GDM1 (cell line): ENCODE results near the gene MRPL54.

Source experiments
- DNase-seq: peaks from one replicate; lab custom pipeline; 2025; lab: John Stamatoyannopoulos, UW

MRPL54 gene

DNA sequence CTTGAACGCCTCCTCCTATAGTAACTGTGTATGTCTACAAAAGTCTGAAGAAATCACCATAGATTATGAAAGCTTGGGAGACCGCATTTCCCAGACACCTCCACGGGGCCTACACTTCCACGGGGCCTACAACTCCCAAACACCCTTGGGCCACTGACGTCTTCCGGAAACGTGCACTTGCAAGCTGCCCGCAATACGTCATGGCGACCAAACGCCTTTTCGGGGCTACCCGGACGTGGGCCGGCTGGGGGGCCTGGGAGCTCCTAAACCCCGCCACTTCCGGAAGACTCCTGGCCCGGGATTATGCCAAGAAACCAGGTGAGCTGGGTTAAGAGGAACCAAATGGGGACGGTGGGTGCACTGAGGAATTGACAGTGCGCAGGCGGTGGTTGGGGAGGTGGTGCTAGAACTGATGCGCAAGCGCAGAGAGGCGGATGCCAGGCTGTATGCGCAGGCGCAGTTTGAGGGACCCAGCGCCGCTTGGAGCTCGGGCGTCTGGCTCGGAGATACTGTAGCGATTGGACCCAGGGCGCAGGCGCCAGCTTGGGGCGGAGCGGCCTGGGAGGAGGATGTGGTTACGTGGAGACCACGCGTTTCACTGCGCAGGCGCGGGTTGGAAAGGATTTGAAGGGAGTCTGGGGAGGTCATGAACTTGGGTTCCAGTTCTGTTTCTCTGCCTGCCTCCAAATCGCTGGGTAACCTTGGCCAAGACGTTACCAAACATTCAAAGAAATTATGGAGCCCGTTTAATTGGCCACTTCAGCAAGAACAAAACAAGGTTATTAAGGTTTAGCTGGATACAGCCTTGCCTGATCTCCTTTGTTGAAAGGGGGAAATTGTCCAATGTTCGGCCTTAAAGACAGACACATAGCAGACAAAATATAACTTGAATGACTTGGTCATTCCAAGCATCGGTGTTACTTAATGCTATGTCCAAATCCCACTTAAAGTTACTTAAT lies at the start of gene MRPL54:
Gene MRPL54 (plus strand): TSS at position 182 of the 959 bp plus-strand sequence. CDS start 19 bp downstream, at position 201.
- DNase-seq: peak; percentile 99

DNA sequence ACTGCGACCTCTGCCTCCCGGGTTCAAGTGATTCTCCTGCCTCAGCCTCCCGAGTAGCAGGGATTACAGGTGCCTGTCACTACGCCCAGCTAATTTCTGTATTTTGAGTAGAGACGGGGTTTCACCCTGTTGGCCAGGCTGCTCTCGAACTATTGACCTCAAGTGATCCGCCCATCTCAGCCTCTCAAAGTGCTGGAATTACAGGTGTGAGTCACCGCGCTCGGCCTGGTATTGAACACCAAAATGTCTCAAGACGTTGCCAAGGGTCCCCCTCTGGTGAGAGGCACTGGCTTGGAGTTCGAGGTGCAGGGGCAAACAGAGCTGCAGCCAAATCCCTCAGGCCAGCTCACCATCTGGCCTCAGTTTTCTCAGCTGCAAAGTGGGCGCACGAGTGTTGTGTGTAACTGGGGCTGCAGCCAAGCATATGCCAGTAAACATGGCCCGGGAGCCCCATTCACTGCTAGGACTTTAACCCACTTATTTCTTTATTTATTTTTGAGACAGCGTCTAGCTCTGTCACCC lies 46.3 kb upstream of the MRPL54 start:
- no peak for DNase-seq

DNA sequence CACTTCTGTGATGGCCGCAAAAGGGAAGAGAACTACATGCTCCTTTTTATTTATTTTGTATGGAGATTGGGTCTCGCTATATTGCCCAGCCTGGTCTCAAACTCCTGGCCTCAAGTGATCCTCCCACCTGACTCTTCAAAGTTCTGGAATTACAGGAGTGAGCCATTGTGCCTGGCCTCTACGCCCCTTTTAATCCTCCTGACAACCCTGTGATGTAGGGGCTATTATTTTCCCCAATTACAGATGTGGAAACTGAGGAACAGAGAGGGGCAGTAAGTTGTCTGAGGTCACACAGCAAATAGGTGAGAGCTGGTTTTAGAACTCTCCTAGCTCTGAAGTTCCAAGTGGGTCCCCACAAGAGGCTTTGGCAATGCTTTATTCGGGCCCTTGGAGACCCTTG lies 42.6 kb upstream of the MRPL54 start:
- no peak for DNase-seq

DNA sequence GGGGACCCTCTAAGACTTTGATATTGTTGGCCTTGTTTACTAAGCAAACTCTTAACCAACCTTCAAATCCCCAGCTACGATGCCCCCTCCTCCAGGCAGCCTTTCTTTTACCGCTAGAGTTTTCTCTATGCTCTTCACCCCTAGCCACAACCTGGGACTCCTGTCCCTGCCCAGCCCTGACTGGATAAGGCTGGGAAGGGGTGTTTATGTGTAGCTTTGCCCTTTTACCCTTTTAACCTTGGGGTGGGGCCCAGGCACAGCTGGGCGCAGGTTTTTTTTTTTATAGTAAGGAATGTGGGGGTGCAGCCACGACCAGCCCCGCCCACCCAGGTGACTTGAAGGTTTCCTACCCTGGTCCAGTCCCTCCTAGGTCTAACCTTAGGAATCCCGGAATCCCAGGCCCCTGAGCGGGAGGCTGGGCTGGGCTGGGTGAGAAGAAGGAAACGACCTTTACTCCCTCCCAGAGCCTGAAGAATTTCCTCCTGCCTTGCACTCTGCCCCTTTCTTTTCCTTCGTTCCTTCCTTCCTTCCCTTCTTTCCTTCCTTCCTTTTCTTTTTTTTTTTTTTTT lies 42.0 kb upstream of the MRPL54 start:
- no peak for DNase-seq

DNA sequence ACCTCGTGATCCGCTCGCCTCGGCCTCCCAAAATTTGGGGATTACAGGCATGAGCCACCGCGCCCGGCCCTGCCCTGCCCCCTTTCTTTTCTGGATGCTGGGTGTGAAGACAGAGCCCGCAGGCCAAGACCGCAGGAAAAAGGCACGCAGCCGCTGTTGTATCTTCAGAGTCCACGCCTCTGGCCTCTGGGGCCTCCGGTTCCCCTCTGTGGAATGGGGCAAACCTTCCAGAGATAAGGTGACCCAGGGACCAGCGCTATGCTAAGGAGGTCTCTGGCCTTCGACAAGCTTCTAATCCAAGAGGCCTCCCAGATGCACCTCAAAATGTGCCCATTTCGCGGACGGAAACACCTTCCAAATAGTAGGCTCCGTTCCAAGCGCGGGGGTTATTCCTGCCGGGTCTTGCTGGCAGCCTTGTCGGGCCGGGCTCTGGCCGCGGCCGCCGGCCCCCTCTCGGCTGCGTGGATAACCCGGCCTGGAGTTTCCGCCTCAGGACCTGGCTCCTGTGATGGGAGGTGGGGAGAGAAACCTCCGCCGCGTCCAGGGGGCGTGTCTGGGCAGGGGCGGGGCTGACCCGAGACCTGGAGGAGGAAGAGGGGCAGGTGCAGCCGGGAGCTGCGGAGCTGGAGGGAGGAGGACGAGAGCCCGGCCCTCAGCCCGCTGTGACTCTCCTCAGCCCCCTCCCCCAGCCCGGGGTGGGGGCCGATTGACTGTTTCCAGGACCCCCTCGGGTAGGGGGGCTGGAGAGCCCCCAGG lies 41.2 kb upstream of the MRPL54 start:
- peak; percentile 83 for DNase-seq

DNA sequence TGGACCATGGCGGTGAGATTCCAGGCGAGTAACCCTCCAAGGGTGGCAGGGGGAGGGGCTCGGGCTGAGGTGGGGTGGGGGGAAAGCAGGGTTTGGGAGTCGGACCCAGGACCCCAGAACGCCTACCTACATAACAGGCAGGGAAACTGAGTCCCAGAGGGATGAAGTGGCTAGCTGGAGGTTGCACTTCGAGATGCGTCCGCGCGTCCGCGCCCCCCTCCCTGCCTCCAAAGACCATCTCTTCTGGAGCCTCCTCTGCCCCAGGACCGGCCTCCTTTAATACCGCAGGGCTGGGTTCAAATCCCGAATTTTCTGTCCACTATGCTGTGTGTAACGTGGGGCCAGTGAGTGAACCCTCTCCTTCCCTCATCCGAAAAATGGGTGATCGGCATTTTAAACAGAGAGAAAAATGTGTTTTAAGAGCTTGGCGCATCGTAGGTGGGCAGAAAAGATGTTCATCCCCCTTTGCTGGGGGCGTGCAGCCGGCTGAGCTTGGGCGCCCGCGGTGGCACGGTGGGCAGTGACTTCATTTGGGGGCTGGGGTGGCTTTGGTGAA lies 40.5 kb upstream of the MRPL54 start:
- no peak for DNase-seq

DNA sequence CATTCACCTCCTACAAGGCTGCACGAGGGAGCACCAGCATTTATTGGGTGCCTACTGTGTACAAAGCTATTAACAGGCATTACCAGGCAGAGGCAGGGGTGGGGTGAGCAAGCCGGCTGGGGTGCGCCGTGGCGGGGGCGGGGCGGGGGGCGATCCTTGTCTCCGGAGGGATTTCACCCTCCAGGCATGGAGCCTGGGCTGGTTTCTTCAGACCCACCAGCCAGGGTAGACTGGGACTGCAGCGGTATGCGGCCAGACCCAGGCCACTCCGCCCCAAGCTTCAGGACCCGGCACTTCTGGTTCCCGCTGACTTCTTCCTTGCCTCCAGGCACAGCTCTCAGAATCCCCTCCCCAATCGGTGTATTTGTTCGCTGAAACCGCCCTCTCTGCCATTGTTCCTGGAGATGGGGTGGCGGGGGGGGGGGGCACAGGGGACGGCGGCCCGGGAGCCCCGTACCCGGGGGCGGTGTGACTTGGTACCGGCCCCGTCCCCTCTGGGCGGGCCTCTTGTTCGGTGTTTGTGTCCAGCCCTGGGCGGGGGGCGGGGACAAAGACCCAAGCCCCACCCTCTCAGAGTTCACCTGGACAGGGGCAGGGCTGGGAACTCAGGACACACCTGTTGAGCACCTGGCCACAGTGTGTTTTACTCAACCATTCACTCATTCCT lies 39.9 kb upstream of the MRPL54 start:
- no peak for DNase-seq

DNA sequence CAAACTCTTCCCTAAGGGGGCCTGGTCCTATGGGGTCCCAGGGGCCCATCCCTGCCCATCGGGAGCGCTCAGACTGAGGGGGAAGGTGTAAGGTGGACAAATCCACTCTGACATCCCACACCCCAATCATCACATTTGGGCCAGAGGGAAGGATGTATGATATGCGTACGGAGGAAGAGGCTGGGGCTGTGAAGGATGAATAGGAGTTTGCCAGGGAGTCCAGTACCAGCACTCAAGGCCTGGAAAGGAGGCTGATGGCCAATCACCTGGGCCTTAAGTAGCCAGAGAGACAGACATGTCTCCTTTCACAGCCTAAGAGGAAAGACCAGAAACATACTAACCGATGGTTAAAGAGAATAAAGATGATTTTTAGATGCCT lies 39.4 kb upstream of the MRPL54 start:
- no peak for DNase-seq

DNA sequence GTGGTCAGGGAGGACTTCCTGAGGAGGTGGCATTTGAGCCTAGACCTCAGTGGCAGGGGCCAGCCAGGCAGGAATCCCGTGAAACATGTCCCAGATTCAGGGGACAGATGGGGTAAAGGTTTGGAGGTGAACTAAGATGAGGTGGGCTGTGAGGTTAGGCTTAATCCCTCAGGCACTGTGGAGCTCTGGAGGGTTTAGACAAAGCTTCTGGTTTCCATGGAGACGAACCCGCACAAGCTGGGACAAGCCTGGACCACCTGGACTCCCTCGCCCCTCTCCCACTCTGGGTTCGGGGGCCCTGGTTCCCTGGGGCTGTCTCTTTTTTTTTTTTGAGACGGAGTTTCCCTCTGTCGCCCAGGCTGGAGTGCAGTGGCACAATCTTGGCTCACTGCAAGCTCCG lies 38.6 kb upstream of the MRPL54 start:
- DNase-seq: no peak

DNA sequence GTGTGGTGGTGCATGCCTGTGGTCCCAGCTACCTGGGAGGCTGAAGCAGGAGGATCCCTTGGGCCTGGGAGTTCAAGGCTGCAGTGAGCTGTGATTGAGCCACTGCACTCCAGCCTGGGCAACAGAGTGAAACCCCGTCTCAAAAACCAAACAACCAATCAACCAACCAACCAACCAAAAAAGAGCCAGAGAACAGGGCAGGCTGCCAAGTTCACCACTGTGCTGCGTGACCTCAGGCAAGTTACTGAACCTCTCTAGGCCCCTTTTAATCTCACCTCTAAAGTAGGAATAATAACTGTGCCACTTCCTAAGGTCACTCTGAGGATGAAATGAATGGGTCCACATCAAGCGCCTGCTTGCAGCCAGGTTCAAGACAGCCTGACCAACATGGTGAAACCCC lies 37.4 kb upstream of the MRPL54 start:
- DNase-seq: no peak

DNA sequence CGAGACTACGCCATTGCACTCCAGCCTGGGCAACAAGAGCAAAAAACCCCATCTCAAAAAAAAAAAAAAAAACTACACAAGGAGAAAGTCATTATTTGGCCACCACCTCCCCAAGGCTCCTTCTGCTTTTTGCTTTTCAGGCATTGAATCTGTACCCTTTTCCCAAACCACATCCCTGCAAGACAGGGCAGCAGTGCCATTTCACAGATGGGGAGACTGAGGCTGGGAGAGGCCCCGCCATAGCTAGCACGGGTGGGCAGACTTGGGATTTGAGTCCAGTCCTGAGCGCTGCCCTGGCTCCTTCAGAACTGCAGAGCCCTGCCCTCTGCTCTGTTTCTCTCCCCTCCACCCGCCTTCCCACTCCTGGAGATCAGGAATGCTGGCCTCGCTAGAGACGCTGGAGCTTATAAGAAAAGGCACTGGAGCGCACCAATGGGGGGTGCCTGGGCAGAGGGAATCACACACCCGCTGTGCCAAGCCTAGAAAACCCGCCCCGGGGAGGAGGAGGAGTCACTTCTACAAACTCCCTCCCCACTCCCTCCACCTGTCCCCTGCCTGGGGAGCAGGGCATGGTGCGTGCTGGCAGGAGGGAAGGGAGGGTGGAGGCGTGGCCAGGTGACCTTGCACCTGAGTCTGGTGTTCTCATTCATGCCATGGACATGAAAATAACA lies 36.7 kb upstream of the MRPL54 start:
- DNase-seq: no peak

DNA sequence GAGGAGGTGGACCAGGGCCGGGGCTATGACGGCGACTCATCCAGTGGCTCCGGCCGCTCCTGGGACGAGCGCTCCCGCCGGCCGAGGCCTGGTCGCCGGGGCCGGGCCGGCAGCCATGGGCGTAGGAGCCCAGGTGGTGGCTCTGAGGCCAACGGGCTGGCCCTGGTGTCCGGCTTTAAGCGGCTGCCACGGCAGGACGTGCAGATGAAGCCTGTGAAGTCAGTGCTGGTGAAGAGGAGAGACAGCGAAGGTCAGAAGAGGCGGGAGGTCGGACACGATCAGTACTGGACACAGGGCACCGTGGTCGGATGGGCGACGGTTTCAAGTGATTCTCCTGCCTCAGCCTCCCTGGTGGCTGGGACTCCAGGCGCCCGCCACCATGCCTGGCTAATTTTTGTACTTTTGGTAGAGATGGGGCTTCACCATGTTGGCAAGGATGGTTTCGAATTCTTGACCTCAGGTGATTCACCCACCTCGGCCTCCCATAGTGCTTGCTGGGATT lies 32.0 kb upstream of the MRPL54 start:
- DNase-seq: no peak

DNA sequence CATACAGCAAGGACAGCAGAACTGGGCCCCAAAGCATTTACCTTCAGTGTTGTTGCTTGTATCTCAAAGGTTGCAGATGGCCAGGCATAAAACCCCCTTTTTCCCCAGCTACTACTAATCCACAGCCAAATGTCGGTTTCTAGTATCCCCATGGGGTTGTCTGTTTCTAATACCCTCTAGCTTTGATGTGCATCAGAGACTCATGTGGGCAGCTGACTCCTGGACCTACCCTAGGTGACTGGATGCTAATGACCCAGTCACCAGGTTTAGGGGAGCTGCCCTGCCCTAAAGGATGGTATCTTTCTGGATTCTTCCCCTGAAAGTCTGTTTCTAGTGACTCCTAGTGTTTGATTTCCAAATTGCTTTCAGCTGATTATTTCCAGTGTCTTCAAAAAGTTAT lies 30.4 kb upstream of the MRPL54 start:
- no peak for DNase-seq

DNA sequence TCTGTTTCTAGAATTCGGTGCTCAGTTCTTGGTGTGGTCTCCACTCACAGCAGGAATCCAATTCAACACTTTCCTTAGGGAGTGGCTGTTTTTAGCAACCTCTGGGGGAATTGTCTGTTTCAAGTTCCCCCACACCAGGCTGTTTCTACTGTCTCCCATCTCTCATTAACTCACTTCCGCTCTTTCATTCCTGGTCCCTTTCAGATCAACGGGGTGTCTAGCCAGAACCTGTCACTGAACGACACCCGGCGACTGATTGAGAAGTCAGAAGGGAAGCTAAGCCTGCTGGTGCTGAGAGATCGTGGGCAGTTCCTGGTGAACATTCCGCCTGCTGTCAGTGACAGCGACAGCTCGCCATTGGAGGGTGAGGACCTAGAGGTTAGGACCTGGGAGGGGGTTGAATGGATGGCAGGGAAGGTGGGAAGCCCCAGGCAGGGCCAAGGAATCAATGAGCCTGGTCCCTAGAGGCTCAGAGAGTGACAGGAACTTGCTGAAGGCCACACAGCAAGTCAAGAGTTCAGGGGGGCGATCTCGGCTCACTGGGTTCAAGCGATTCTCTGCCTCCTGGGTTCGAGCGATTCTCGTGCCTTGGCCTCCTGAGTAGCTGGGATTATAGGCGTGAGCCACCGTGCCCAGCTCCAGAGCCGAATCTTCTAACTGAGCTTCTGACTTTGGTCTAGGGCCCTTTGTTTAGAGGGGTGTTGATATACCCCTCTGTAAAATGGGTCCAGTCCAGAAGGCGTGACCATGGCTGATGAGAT lies 28.8 kb upstream of the MRPL54 start:
- no peak for DNase-seq

DNA sequence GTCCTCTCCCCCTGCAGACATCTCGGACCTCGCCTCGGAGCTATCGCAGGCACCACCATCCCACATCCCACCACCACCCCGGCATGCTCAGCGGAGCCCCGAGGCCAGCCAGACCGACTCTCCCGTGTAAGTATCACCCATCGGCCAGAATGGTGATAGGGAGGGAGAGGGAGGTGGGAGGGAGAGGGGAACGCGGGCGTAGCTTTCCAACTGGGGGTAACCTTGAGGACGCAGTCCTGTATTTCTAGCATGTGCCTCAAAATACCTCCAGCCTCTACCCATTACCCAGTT lies 28.2 kb upstream of the MRPL54 start:
- no peak for DNase-seq

DNA sequence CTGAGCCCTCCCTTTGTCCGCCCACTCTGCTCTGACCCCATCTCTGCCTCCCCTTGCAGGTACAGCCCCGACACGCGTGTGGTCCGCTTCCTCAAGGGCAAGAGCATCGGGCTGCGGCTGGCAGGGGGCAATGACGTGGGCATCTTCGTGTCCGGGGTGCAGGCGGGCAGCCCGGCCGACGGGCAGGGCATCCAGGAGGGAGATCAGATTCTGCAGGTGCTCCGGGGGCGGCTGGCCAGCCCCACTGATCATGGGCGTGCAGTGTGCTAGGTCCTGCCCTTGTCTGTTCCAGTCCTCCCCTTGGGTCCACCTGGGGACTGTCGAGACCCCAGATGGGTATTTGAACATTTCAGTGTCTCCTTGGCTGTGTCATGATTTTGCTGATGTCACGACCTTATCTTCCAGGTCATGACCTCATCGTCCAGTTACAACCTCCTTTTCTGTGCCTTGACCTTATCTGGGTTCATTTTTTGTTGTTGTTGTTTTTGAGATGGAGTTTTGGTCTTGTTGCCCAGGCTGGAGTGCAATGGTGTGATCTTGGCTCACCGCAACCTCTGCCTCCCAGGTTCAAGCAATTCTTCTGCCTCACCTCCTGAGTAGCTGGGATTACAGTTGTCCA lies 26.3 kb upstream of the MRPL54 start:
- DNase-seq: no peak

DNA sequence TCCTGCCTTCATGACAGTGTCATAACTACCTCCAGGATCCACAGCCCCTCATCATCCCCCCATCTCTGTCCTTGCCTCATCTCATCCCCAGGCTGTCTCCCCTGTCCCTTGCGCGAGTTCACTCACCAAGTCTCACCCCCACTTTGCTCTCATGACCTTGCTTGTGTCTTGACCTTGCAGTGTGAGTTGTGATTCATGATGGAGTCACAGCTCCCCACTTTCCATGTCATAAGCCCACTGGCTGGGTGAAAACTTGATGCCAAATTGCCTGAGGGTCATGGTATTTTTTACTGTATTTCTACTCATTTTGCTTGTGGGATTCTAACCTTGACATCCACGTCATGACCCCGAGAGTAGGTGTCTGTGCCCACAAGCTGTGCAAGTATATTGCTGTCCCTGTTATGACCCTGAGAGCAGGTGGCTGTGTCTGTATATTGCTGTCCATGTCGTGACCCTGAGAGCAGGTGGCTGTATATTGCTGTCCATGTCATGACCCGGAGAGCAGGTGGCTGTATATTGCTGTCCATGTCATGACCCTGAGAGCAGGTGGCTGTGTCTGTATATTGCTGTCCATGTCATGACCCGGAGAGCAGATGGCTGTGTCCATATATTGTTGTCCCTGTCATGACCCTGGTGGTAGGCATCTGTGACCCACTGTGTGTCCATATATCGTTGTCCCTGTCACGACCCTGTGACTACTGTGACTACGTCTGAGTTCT lies 24.8 kb upstream of the MRPL54 start:
- no peak for DNase-seq

DNA sequence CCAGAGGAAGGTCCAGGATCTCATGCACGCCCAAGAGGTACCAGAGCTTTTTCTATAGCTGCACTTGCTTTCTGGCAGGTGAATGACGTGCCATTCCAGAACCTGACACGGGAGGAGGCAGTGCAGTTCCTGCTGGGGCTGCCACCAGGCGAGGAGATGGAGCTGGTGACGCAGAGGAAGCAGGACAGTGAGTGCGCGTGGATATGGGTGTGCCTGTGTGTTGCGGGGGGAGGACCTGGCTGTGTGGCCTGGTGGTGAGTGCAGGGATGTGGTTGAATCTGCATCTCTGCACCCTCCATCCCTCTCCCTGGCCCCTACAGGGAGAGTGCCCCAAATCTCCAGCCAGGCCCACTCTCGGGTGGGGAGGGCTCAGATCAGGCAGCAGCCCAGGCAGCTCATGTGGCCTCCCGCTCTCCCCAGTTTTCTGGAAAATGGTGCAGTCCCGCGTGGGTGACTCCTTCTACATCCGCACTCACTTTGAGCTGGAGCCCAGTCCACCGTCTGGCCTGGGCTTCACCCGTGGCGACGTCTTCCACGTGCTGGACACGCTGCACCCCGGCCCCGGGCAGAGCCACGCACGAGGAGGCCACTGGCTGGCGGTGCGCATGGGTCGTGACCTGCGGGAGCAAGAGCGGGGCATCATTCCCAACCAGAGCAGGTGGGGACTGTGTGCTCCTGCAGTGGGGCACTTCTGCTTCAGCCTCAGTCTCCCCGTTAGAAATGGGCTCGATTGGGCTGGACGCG lies 23.8 kb upstream of the MRPL54 start:
- no peak for DNase-seq

DNA sequence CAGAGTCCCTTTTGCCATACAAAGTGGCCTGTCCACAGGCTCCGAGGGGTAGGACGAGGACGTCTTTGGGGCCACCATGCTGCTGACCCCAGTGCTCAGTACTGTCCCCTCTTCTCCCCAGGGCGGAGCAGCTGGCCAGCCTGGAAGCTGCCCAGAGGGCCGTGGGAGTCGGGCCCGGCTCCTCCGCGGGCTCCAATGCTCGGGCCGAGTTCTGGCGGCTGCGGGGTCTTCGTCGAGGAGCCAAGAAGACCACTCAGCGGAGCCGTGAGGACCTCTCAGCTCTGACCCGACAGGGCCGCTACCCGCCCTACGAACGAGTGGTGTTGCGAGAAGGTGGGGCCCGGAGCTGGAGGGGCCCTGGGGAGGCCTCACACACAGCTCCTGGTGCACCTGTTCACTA lies 22.1 kb upstream of the MRPL54 start:
- DNase-seq: no peak
